ES-I3 (cell line): ENCODE measurements around the gene ZNF730.
"Not testable (repeated sequence)": the region's sequence is repeated elsewhere in the genome, so short reads cannot be mapped to it uniquely, and the experiment has no call there.

Experiments
- H3K36me3 ChIP-seq: 2 replicates; pipeline ENCODE4 v1.6.1; 2013; ENCODE audit warnings: mild to moderate bottlenecking, low read length, control low read depth, moderate library complexity; ENCODE audit not compliant: insufficient read depth
- H3K4me1 ChIP-seq: 2 replicates; pipeline ENCODE4 v1.6.1; 2013; ENCODE audit warnings: mild to moderate bottlenecking, control low read depth, low read length; ENCODE audit not compliant: insufficient read depth
- H3K9ac ChIP-seq: 2 replicates; pipeline ENCODE4 v1.6.1; 2013; ENCODE audit warnings: low read depth, mild to moderate bottlenecking, low read length, moderate library complexity
- H3K9me3 ChIP-seq: 2 replicates; pipeline ENCODE4 v1.6.1; 2013; ENCODE audit warnings: mild to moderate bottlenecking, low read length, moderate library complexity; ENCODE audit not compliant: control insufficient read depth, insufficient read depth

Gene ZNF730

DNA sequence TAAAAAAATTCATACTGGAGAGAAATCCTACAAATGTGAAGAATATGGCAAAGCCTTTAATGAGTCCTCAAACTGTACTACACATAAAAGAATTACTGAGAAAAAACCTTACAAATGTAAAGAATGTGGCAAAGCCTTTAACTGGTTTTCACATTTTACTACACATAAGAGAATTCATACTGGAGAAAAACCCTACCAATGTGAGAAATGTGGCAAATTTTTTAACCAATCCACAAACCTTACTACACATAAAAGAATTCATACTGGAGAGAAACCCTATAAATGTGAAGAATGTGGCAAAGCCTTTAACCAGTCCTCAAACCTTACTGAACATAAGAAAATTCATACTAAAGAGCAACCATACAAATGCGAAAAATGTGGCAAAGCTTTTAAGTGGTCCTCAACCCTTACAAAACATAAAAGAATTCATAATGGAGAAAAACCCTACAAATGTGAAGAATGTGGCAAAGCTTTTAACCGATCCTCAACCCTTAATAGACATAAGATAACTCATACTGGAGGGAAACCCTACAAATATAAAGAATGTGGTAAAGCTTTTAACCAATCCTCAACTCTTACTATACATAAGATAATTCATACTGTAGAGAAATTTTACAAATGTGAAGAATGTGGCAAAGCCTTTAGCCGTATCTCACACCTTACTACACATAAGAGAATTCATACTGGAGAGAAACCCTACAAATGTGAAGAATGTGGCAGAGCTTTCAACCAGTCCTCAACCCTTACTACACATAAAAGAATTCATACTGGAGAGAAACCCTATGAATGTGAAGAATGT is 29.0 kb downstream of the ZNF730 start:
- Histone ChIP-seq H3K9ac (no peak overlapping the region), H3K36me3 (no peaks in the 10 kb centered on the region), H3K4me1 (no peaks in the 10 kb centered on the region), H3K9me3 (no peaks in the 10 kb centered on the region; the same call in 1 of the 2 replicates)

DNA sequence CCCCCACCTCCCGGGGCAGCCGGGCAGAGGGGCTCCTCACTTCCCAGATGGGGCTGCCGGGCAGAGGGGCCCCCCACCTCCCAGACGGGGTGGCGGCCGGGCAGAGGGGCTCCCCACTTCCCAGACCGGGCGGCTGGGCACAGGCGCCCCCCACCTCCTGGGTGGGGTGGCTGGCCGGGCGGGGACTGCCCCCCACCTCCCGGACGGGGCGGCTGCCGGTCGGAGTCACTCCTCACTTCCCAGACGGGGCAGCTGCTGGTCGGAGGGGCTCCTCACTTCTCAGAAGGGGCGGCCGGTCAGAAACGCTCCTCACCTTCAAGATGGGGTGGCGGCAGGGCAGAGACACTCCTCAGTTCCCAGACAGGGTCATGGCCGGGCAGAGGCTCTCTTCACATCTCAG is 43.9 kb downstream of the ZNF730 start:
- Histone ChIP-seq H3K9me3 (no peaks in the 10 kb centered on the region; the same call in 1 of the 2 replicates), H3K4me1 (no peaks in the 10 kb centered on the region)

DNA sequence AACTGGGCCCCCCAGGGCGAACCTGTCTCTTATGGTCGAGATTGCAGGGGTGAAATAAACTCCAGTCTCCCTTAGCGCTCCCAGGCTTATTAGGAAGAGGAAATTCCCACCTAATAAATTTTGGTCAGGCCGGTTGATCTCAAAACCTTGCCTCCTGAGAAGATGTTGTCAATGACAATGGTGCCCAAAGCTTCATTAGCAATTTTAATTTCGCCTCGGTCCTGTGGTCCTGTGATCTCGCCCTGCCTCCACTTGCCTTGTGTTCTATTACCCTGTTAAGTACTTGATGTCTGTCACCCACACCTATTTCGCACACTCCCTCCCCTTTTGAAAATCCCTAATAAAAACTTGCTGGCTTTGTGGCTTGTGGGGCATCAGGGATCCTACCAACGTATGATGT is 51.5 kb downstream of the ZNF730 start:
- not testable (repeated sequence) for H3K9ac ChIP-seq, H3K9me3 ChIP-seq, H3K36me3 ChIP-seq, H3K4me1 ChIP-seq

More for the DNA sequence above, 43.9 kb downstream of the ZNF730 start:
- H3K9ac ChIP-seq = no peak overlapping the region
- no peaks in the 10 kb centered on the region for H3K36me3 ChIP-seq

DNA sequence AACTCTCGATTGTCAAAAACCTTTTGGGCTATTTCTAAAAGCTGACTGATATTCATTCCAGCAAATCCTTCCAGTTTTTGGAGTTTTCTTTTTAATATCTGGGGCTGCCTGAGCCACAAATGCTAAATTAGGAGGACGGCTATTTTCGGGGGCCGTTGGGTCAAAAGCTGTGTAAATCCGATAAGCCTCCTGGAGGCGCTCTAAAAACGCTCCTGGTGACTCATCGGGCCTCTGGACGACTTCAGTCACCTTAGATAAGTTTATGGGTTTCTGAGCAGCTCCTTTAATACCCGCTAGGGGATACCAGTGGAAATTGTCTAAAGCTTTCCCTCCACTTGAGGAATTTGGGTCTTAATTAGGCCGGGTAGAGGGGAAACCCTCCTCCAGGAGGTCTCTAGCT is 66.4 kb downstream of the ZNF730 start:
- H3K36me3 ChIP-seq = no peaks in the 10 kb centered on the region
- H3K9me3 ChIP-seq = no peaks in the 10 kb centered on the region
- no peaks in the 10 kb centered on the region for H3K4me1 ChIP-seq
- no peak overlapping the region for H3K9ac ChIP-seq

DNA sequence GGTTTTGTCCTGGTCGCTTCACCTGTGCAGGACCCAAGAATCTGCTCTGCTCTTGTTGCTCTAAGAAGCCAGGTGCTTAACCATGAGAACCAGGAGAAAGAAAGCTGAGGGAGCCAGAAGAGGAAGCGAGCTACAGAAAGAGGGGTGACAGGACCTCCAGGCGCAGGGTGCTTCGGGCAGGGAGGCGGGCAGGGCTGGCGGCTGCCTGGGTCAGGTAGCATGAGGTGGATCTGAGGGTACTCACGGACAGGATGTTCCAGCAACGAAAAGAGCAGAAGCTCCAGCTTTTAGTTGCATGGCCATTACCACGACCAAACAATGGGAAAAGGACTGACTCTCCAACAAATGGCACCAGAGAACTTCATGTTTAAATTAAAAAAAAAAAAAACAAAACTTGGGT is 73.5 kb downstream of the ZNF730 start:
- Histone ChIP-seq H3K36me3 (no peaks in the 10 kb centered on the region), H3K9ac (no peak overlapping the region), H3K4me1 (no peaks in the 10 kb centered on the region), H3K9me3 (no peaks in the 10 kb centered on the region)
